SK-N-SH treated with all-trans-retinoic acid at 6 μM for 48 hours (cell line): Measurements from ENCODE around the gene ATP8A2.

ENCODE experiments used
- ATAC-seq: fragments of 200-7000 bp; cut with Tn5 transposase; 3 replicates; pipeline ENCODE4 v1.9.1; 2020; ENCODE audit warnings: mild to moderate bottlenecking, moderate library complexity
- ARNTL ChIP-seq: fragments of 450-650 bp; formaldehyde crosslinking; IDR thresholded peaks from 2 replicates; pipeline ENCODE4 v1.5.0; 2020; ENCODE audit warnings: low read depth, mild to moderate bottlenecking, moderate library complexity, borderline replicate concordance
- BACH2 ChIP-seq: fragments of 250-450 bp; sonication (Bioruptor Pico); IDR thresholded peaks from 2 replicates; pipeline ENCODE4 v1.9.0; 2021; ENCODE audit warnings: mild to moderate bottlenecking, borderline replicate concordance
- CSDC2 ChIP-seq: fragments of 250-450 bp; sonication (Bioruptor Pico); IDR thresholded peaks from 2 replicates; pipeline ENCODE4 v1.5.0; 2020; ENCODE audit warnings: mild to moderate bottlenecking, moderate library complexity
- ESRRG ChIP-seq: fragments of 250-450 bp; sonication (Bioruptor Pico); IDR thresholded peaks from 2 replicates; pipeline ENCODE4 v1.6.1; 2021; ENCODE audit warnings: mild to moderate bottlenecking
- GLIS3 ChIP-seq: fragments of 250-450 bp; sonication (Bioruptor Pico); IDR thresholded peaks from 2 replicates; pipeline ENCODE4 v1.5.0; 2020; ENCODE audit warnings: mild to moderate bottlenecking, moderate library complexity
- ISL1 ChIP-seq: fragments of 250-450 bp; sonication (Bioruptor Pico); IDR thresholded peaks from 2 replicates; pipeline ENCODE4 v2.1.2; 2022; ENCODE audit warnings: mild to moderate bottlenecking, moderate library complexity
- OSR1 ChIP-seq: fragments of 250-450 bp; sonication (Bioruptor Pico); IDR thresholded peaks from 2 replicates; pipeline ENCODE4 v1.8.0; 2022; ENCODE audit warnings: moderate library complexity, mild to moderate bottlenecking, inconsistent platforms
- PPARA ChIP-seq: fragments of 250-450 bp; sonication (Bioruptor Pico); IDR thresholded peaks from 2 replicates; pipeline ENCODE4 v1.5.0; 2020; ENCODE audit warnings: mild to moderate bottlenecking, borderline replicate concordance
- RARB ChIP-seq: fragments of 250-450 bp; sonication (Bioruptor Pico); IDR thresholded peaks from 2 replicates; pipeline ENCODE4 v1.8.0; 2021; ENCODE audit warnings: mild to moderate bottlenecking, moderate library complexity
- SNAI2 ChIP-seq: fragments of 250-450 bp; sonication (Bioruptor Pico); IDR thresholded peaks from 2 replicates; pipeline ENCODE4 v1.5.0; 2020; ENCODE audit warnings: mild to moderate bottlenecking, moderate library complexity
- ZFP3 ChIP-seq: fragments of 250-450 bp; sonication (Bioruptor Pico); IDR thresholded peaks from 2 replicates; pipeline ENCODE4 v1.5.0; 2020; ENCODE audit warnings: mild to moderate bottlenecking, moderate library complexity
- ZFP30 ChIP-seq: fragments of 450-650 bp; formaldehyde crosslinking; IDR thresholded peaks from 2 replicates; pipeline ENCODE4 v1.5.0; 2022; ENCODE audit warnings: mild to moderate bottlenecking, moderate library complexity
- ZNF70 ChIP-seq: fragments of 450-650 bp; formaldehyde crosslinking; IDR thresholded peaks from 2 replicates; pipeline ENCODE4 v1.5.0; 2020; ENCODE audit warnings: mild to moderate bottlenecking, moderate library complexity
- ZNF8 ChIP-seq: fragments of 450-650 bp; formaldehyde crosslinking; IDR thresholded peaks from 2 replicates; pipeline ENCODE4 v1.5.0; 2020; ENCODE audit warnings: mild to moderate bottlenecking, moderate library complexity
- TF ChIP-seq, protein P1 (sequence below): fragments of 250-450 bp; sonication (Bioruptor Pico); IDR thresholded peaks from 2 replicates; pipeline ENCODE4 v1.8.0; 2020; ENCODE audit warnings: mild to moderate bottlenecking, moderate library complexity, borderline replicate concordance
- TF ChIP-seq, protein P2 (sequence below): fragments of 250-450 bp; sonication (Bioruptor Pico); IDR thresholded peaks from 2 replicates; pipeline ENCODE4 v1.5.1; 2021; ENCODE audit warnings: mild to moderate bottlenecking, moderate library complexity
- TF ChIP-seq, protein P3 (sequence below): fragments of 250-450 bp; sonication (Bioruptor Pico); IDR thresholded peaks from 2 replicates; pipeline ENCODE4 v1.5.1; 2020; ENCODE audit warnings: low read depth, mild to moderate bottlenecking, moderate library complexity
- TF ChIP-seq, protein P4 (sequence below): fragments of 250-450 bp; sonication (Bioruptor Pico); IDR thresholded peaks from 2 replicates; pipeline ENCODE4 v1.8.0; 2021; ENCODE audit warnings: low read depth, mild to moderate bottlenecking, moderate library complexity, borderline replicate concordance
- TF ChIP-seq, protein P5 (sequence below): fragments of 250-450 bp; sonication (Bioruptor Pico); IDR thresholded peaks from 2 replicates; pipeline ENCODE4 v1.5.0; 2020; ENCODE audit warnings: mild to moderate bottlenecking, moderate library complexity

Gene ATP8A2

DNA sequence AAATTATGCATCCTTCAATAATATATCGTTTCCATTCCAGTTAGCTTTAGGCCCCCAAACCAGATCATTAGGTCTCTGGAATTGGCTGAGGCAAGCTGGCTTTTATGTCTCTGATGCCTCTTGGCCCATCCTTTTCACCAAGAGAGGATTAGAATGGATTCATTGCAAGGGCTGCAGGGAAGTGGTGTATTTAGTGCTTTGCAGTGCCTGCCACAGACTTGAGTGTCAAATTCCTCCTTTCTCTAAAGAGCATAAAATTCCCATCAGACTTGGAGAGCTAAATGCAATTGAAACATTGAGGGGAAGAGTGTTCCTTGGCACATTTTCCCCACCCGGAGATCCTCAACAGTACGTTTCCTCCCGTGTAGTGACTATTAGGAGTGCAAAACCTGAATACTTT is 302.6 kb downstream of the ATP8A2 start:
- TF ChIP-seq GLIS3 (CRISPR knock-in tag) (no peak), PPARA (CRISPR knock-in tag) (no peak), ZNF70 (CRISPR knock-in tag) (no peak), ZFP3 (CRISPR knock-in tag) (no peak), ZNF8 (CRISPR knock-in tag) (no peak), RARB (CRISPR knock-in tag) (no peak), ISL1 (CRISPR knock-in tag) (no peak)
- TF ChIP-seq, protein P1, sequence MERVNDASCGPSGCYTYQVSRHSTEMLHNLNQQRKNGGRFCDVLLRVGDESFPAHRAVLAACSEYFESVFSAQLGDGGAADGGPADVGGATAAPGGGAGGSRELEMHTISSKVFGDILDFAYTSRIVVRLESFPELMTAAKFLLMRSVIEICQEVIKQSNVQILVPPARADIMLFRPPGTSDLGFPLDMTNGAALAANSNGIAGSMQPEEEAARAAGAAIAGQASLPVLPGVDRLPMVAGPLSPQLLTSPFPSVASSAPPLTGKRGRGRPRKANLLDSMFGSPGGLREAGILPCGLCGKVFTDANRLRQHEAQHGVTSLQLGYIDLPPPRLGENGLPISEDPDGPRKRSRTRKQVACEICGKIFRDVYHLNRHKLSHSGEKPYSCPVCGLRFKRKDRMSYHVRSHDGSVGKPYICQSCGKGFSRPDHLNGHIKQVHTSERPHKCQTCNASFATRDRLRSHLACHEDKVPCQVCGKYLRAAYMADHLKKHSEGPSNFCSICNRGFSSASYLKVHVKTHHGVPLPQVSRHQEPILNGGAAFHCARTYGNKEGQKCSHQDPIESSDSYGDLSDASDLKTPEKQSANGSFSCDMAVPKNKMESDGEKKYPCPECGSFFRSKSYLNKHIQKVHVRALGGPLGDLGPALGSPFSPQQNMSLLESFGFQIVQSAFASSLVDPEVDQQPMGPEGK (CRISPR knock-in tag): no peak
- TF ChIP-seq, protein P2, sequence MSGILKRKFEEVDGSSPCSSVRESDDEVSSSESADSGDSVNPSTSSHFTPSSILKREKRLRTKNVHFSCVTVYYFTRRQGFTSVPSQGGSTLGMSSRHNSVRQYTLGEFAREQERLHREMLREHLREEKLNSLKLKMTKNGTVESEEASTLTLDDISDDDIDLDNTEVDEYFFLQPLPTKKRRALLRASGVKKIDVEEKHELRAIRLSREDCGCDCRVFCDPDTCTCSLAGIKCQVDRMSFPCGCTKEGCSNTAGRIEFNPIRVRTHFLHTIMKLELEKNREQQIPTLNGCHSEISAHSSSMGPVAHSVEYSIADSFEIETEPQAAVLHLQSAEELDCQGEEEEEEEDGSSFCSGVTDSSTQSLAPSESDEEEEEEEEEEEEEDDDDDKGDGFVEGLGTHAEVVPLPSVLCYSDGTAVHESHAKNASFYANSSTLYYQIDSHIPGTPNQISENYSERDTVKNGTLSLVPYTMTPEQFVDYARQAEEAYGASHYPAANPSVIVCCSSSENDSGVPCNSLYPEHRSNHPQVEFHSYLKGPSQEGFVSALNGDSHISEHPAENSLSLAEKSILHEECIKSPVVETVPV (CRISPR knock-in tag): no peak
- TF ChIP-seq, protein P3, sequence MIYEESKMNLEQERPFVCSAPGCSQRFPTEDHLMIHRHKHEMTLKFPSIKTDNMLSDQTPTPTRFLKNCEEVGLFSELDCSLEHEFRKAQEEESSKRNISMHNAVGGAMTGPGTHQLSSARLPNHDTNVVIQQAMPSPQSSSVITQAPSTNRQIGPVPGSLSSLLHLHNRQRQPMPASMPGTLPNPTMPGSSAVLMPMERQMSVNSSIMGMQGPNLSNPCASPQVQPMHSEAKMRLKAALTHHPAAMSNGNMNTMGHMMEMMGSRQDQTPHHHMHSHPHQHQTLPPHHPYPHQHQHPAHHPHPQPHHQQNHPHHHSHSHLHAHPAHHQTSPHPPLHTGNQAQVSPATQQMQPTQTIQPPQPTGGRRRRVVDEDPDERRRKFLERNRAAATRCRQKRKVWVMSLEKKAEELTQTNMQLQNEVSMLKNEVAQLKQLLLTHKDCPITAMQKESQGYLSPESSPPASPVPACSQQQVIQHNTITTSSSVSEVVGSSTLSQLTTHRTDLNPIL (CRISPR knock-in tag): no peak
- ATAC-seq: no peak

DNA sequence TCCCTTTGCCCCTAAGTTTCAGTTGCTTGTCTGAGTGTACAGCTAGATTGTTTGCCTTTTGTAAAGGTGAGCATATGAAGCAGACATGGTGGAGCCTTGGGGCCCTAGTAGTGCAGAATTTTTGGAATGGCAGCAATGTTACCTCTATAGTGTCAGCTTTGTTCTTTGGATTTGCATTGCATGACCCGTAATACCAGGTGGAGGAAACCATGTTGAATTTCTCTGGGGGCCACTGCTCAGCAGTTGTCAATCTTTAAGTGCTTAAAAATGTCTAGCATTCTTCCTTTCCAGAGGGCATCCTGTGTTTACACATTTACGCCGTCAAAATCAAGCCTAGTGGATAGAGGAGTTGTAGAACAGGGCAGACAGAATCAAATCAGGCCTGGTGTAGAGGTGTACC is 303.3 kb downstream of the ATP8A2 start:
- no peak for ATAC-seq
- TF ChIP-seq CSDC2 (CRISPR knock-in tag) (no peak), ZNF70 (CRISPR knock-in tag) (no peak), SNAI2 (CRISPR knock-in tag) (no peak)
- TF ChIP-seq, all 23 proteins: peak for 0

DNA sequence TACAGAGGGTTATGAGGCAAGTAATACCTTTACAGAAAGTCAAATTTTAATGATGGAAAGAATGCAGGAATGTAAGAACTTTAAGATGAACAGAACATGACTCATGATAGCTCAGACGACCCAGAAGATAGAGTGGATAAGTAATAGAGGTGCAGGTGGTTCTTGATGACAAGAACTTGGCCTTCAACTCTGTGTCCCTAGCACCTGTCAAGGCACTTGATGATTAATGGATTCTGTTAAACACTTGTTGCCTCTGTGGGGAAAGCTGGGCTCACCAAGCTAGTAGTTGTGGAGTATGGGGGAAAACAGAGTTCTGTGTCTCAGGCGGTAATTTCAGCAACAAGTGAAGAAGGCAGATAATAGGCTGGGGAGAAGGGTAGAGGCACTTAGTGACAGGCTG is 306.2 kb downstream of the ATP8A2 start:
- no peak for TF ChIP-seq GLIS3 (CRISPR knock-in tag)
- no peak for TF ChIP-seq ESRRG (CRISPR knock-in tag)
- no peak for TF ChIP-seq SNAI2 (CRISPR knock-in tag)
- no peak for TF ChIP-seq BACH2 (CRISPR knock-in tag)
- no peak for TF ChIP-seq ISL1 (CRISPR knock-in tag)
- no peak for TF ChIP-seq ZFP30 (CRISPR knock-in tag)
- no peak for TF ChIP-seq OSR1 (CRISPR knock-in tag)
- no peak for TF ChIP-seq ZNF8 (CRISPR knock-in tag)
- TF ChIP-seq, protein P4, sequence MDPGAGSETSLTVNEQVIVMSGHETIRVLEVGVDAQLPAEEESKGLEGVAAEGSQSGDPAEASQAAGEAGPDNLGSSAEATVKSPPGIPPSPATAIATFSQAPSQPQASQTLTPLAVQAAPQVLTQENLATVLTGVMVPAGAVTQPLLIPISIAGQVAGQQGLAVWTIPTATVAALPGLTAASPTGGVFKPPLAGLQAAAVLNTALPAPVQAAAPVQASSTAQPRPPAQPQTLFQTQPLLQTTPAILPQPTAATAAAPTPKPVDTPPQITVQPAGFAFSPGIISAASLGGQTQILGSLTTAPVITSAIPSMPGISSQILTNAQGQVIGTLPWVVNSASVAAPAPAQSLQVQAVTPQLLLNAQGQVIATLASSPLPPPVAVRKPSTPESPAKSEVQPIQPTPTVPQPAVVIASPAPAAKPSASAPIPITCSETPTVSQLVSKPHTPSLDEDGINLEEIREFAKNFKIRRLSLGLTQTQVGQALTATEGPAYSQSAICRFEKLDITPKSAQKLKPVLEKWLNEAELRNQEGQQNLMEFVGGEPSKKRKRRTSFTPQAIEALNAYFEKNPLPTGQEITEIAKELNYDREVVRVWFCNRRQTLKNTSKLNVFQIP (CRISPR knock-in tag): no peak
- TF ChIP-seq, protein P2 (CRISPR knock-in tag): no peak
- TF ChIP-seq, protein P1 (CRISPR knock-in tag): no peak
- TF ChIP-seq ZNF70 (CRISPR knock-in tag): no peak
- TF ChIP-seq ARNTL (CRISPR knock-in tag): no peak
- TF ChIP-seq, protein P3 (CRISPR knock-in tag): no peak
- TF ChIP-seq, protein P5, sequence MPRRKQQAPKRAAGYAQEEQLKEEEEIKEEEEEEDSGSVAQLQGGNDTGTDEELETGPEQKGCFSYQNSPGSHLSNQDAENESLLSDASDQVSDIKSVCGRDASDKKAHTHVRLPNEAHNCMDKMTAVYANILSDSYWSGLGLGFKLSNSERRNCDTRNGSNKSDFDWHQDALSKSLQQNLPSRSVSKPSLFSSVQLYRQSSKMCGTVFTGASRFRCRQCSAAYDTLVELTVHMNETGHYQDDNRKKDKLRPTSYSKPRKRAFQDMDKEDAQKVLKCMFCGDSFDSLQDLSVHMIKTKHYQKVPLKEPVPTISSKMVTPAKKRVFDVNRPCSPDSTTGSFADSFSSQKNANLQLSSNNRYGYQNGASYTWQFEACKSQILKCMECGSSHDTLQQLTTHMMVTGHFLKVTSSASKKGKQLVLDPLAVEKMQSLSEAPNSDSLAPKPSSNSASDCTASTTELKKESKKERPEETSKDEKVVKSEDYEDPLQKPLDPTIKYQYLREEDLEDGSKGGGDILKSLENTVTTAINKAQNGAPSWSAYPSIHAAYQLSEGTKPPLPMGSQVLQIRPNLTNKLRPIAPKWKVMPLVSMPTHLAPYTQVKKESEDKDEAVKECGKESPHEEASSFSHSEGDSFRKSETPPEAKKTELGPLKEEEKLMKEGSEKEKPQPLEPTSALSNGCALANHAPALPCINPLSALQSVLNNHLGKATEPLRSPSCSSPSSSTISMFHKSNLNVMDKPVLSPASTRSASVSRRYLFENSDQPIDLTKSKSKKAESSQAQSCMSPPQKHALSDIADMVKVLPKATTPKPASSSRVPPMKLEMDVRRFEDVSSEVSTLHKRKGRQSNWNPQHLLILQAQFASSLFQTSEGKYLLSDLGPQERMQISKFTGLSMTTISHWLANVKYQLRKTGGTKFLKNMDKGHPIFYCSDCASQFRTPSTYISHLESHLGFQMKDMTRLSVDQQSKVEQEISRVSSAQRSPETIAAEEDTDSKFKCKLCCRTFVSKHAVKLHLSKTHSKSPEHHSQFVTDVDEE (CRISPR knock-in tag): no peak
- ATAC-seq: no peak
